SU-DHL-6 (cell line): Measurements from ENCODE around the gene TRRAP.
A peak's percentile ranks its signal among the peaks of the same experiment; 100 is the strongest.
"Not testable (repeated sequence)": the region's sequence is repeated elsewhere in the genome, so short reads cannot be mapped to it uniquely, and the experiment has no call there.

ENCODE experiments used
- H2AFZ ChIP-seq: fragments of 200-600 bp; sonication (generic); 2 replicates; pipeline ENCODE4 v1.6.1; 2014; ENCODE audit warnings: low read depth, mild to moderate bottlenecking, moderate library complexity, mixed read lengths, antibody characterized with exemption, low read length; ENCODE audit not compliant: severe bottlenecking
- H3F3A ChIP-seq: fragments of 200-600 bp; shearing (Covaris generic); 2 replicates; pipeline ENCODE4 v1.6.0; 2016; ENCODE audit warnings: antibody characterized with exemption, mild to moderate bottlenecking; ENCODE audit not compliant: insufficient read depth
- H3K27ac ChIP-seq: fragments of 200-600 bp; sonication (generic); 2 replicates; pipeline ENCODE4 v1.5.1; 2016; ENCODE audit warnings: low read depth, mild to moderate bottlenecking, low read length, moderate library complexity, mixed read lengths
- H3K27me3 ChIP-seq: fragments of 200-600 bp; sonication (generic), shearing (Covaris generic); 2 replicates; pipeline ENCODE4 v1.6.0; 2014; ENCODE audit warnings: mild to moderate bottlenecking, low read length
- H3K36me3 ChIP-seq: fragments of 200-600 bp; sonication (generic); 2 replicates; pipeline ENCODE4 v1.6.1; 2014; ENCODE audit warnings: mild to moderate bottlenecking, low read length, mixed read lengths
- H3K4me2 ChIP-seq: fragments of 300-600, 200-600 bp; shearing (Covaris generic), sonication (generic); 2 replicates; pipeline ENCODE4 v1.6.0; 2014; ENCODE audit warnings: low read length, low read depth, mild to moderate bottlenecking; ENCODE audit not compliant: poor library complexity, severe bottlenecking
- H3K4me3 ChIP-seq: fragments of 200-600 bp; sonication (generic); 2 replicates; pipeline ENCODE4 v1.5.1; 2014; ENCODE audit warnings: antibody characterized with exemption, low read length, mild to moderate bottlenecking, mixed read lengths; ENCODE audit not compliant: insufficient read depth, poor library complexity, severe bottlenecking
- H3K79me2 ChIP-seq: fragments of 200-600 bp; sonication (generic); 2 replicates; pipeline ENCODE4 v1.6.1; 2014; ENCODE audit warnings: mild to moderate bottlenecking, low read length, moderate library complexity; ENCODE audit not compliant: insufficient read depth
- H3K9ac ChIP-seq: fragments of 200-600 bp; sonication (generic); 2 replicates; pipeline ENCODE4 v1.7.0; 2014; ENCODE audit warnings: mild to moderate bottlenecking, low read length
- H3K9me2 ChIP-seq: fragments of 200-600 bp; sonication (generic); replicated peaks from 2 replicates; pipeline ENCODE4 v1.6.1; 2014; ENCODE audit warnings: low read length; ENCODE audit not compliant: insufficient read depth
- H3K9me3 ChIP-seq: fragments of 200-600 bp; sonication (generic); 2 replicates; pipeline ENCODE4 v1.6.1; 2014; ENCODE audit warnings: low read length, mixed read lengths; ENCODE audit not compliant: insufficient read depth
- H4K20me1 ChIP-seq: fragments of 200-600 bp; sonication (generic); 2 replicates; pipeline ENCODE4 v1.6.1; 2014; ENCODE audit warnings: low read depth, mild to moderate bottlenecking, antibody characterized with exemption, low read length, moderate library complexity, mixed read lengths
- CTCF ChIP-seq: fragments of 200-600 bp; sonication (generic); IDR thresholded peaks from one replicate; pipeline ENCODE4 v1.5.1; 2017; ENCODE audit warnings: antibody characterized with exemption, mild to moderate bottlenecking, low read length, moderate library complexity; ENCODE audit not compliant: insufficient read depth, poor library complexity, severe bottlenecking
- EZH2phosphoT487 ChIP-seq: fragments of 200-600 bp; sonication (generic), shearing (Covaris generic); conservative IDR thresholded peaks from 2 replicates; pipeline ENCODE4 v1.6.1; 2018; ENCODE audit warnings: mild to moderate bottlenecking, antibody characterized with exemption, low read length, moderate library complexity, mixed read lengths

The TRRAP gene

DNA sequence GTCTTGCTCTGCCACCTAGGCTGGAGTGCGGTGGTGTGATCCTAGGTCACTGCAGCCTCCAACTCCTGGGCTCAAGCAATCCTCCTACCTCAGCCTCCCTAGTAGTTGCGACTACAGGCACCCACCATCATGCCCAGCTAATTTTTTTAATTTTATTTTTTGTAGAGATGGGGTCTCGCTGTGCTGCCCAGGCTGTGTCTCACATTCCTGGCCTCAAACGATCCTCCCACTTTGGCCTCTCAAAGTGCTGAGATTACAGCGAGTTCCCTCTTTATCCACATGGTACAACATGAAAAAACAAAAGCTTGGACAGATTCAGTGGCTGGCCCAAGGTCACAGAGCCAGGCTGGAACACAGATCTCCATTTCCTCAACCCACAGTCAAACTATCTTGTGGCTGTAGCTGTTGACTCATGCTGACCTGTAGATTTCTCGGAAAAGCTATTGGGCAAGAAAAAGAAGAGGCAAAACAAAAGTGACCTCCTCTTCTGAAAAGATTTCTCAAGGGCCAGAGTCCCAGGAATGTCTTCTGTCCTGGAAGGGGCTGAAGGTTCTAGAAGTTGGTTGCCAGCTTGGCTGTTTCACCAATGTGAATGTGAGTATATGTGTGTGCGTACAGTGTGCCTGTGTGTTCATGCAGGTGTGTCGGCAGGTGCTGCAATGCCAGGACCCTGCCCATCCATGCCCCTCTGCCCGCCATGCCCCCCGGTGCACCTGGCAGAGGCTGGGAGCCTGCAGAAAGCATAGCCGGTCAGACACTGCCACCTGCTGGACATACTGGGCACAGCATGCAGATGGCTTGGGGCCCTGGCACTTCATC is 36.9 kb upstream of the TRRAP start:
- H3K27me3 ChIP-seq: no peaks in the 10 kb centered on the region
- H4K20me1 ChIP-seq: no peaks in the 10 kb centered on the region
- no peaks in the 10 kb centered on the region for H3K79me2 ChIP-seq
- TF ChIP-seq EZH2phosphoT487 (no peak), CTCF (peak; percentile 96)
- no peak overlapping the region for H3K4me2 ChIP-seq
- no peaks in the 10 kb centered on the region for H3F3A ChIP-seq
- H3K9me3 ChIP-seq: no peaks in the 10 kb centered on the region
- H3K4me3 ChIP-seq: no peak overlapping the region
- H3K36me3 ChIP-seq: no peaks in the 10 kb centered on the region
- no peak overlapping the region for H3K9ac ChIP-seq
- no peaks in the 10 kb centered on the region for H3K9me2 ChIP-seq
- no peak overlapping the region for H3K27ac ChIP-seq
- no peak overlapping the region for H2AFZ ChIP-seq

GRCh38 chr7:98842552-98842951 is 35.8 kb upstream of the TRRAP start:
- not testable (repeated sequence) for H3K9ac ChIP-seq, H3K27ac ChIP-seq, H3K9me2 ChIP-seq, H4K20me1 ChIP-seq, H3K79me2 ChIP-seq, H2AFZ ChIP-seq, H3K36me3 ChIP-seq, H3F3A ChIP-seq, H3K4me2 ChIP-seq, H3K27me3 ChIP-seq, H3K4me3 ChIP-seq, H3K9me3 ChIP-seq

- Histone ChIP-seq H3K4me3 (no peak overlapping the region), H3K79me2 (no peaks in the 10 kb centered on the region), H3K9ac (no peak overlapping the region), H3K4me2 (no peak overlapping the region), H3K9me3 (no peaks in the 10 kb centered on the region), H2AFZ (no peak overlapping the region), H3K27ac (no peak overlapping the region), H4K20me1 (no peaks in the 10 kb centered on the region), H3K9me2 (no peaks in the 10 kb centered on the region), H3K27me3 (no peaks in the 10 kb centered on the region), H3K36me3 (no peaks in the 10 kb centered on the region), H3F3A (no peaks in the 10 kb centered on the region)
- TF ChIP-seq EZH2phosphoT487: no peak
- no peak for TF ChIP-seq CTCF
Measured at GRCh38 chr7:98848918-98849317, 29.4 kb upstream of the TRRAP start.

DNA sequence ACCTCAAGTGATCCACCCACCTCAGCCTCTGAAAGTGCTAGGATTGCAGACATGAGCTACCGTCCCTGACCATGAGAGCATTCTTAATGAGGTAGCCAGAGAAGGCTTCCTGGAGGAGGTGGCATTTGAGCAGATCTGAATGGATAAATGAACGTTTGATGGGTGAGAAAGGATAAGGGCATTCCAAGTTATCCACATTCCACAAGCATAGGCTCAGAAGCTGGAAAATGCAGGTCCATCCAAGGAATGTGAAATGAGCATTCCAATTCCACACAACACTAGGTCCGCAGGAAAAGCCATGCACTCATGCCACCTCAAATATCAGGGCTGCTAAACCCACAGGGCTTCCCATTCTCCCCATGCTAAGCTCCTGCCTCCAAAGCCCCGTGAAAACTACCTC is 25.5 kb upstream of the TRRAP start:
- Histone ChIP-seq H3K36me3 (no peaks in the 10 kb centered on the region), H3F3A (no peaks in the 10 kb centered on the region), H4K20me1 (no peaks in the 10 kb centered on the region), H3K4me3 (no peak overlapping the region), H3K9me3 (no peaks in the 10 kb centered on the region), H3K27me3 (no peaks in the 10 kb centered on the region), H3K9me2 (no peaks in the 10 kb centered on the region), H3K79me2 (no peaks in the 10 kb centered on the region), H3K4me2 (no peak overlapping the region), H2AFZ (no peak overlapping the region), H3K27ac (no peak overlapping the region), H3K9ac (no peak overlapping the region)
- TF ChIP-seq CTCF (no peak), EZH2phosphoT487 (no peak)
